Measurements from ENCODE around the gene CYP2B6. TPM values are rescaled to one million over a fixed set of nuclear protein-coding genes. Genes with fewer than 3 reads are reported as not detected.

The CYP2B6 gene
- total and polyA plus RNA-seq, 2 experiments from 2014 or later = 3.9 to 8.4 TPM

- Mint-ChIP-seq H3K4me3 (no peak overlapping the region), H3K27me3 (ENCODE audit: insufficient read depth, low read depth, poor library complexity) (peaks cover 8% of the 10 kb centered on the region)
These were observed 18.7 kb downstream of the CYP2B6 start for GRCh38 chr19:41009700-41010235.

More at GRCh38 chr19:41009700-41010235, 18.7 kb downstream of the CYP2B6 start:
- Histone ChIP-seq H3K79me2 (replicated peaks; ENCODE audit: insufficient read depth) (no peaks in the 10 kb centered on the region), H3K4me2 (no peak overlapping the region), H2AFZ (no peak overlapping the region; the same call in 1 of the 2 replicates), H3K36me3 (ENCODE audit: insufficient read depth) (no peaks in the 10 kb centered on the region), H3F3A (replicated peaks; ENCODE audit: low read depth) (no peaks in the 10 kb centered on the region), H3K4me1 (ENCODE audit: insufficient read depth) (no peaks in the 10 kb centered on the region), H3K4me3 (no peak overlapping the region), H3K9me2 (ENCODE audit: insufficient read depth) (no peaks in the 10 kb centered on the region; the same call in 1 of the 2 replicates), H4K20me1 (replicated peaks; ENCODE audit: insufficient read depth) (no peaks in the 10 kb centered on the region), H3K27me3 (ENCODE audit: insufficient read depth) (no peaks in the 10 kb centered on the region), H3K27ac (ENCODE audit: low read depth) (no peak overlapping the region)
- Mint-ChIP-seq H3K9me3 (no peaks in the 10 kb centered on the region), H3K36me3 (ENCODE audit: low read depth) (no peaks in the 10 kb centered on the region; the same call in 1 of the 3 replicates), H3K27ac (no peak overlapping the region), H3K4me1 (peaks cover 3% of the 10 kb centered on the region; the same call in 1 of the 3 replicates)
- no peak for DNase-seq (ENCODE audit: low spot score)
- ATAC-seq = no peak
- TF ChIP-seq POLR2AphosphoS5 (IDR thresholded peaks at IDR 0.05; ENCODE audit: low read depth) (no peak), CREB1 (CRISPR knock-in tag; IDR thresholded peaks at IDR 0.05; ENCODE audit: low read depth) (no peak), NANOG (IDR thresholded peaks at IDR 0.05; ENCODE audit: borderline replicate concordance) (no peak), STAT1 (IDR thresholded peaks at IDR 0.05; ENCODE audit: unreplicated experiment) (no peak), CTCF (conservative IDR thresholded peaks at IDR 0.05; ENCODE audit: low read depth in 2 of 2) (no peak), EZH2 (IDR thresholded peaks at IDR 0.05; ENCODE audit: low read depth, unreplicated experiment) (no peak), JUNB (IDR thresholded peaks at IDR 0.05; ENCODE audit: unreplicated experiment) (no peak), ZNF331 (CRISPR knock-in tag; IDR thresholded peaks at IDR 0.05; ENCODE audit: low read depth) (no peak), EZH2phosphoT487 (IDR thresholded peaks at IDR 0.05; ENCODE audit: unreplicated experiment) (no peak), ZNF114 (CRISPR knock-in tag; IDR thresholded peaks at IDR 0.05) (no peak)
- TF ChIP-seq, protein P1, sequence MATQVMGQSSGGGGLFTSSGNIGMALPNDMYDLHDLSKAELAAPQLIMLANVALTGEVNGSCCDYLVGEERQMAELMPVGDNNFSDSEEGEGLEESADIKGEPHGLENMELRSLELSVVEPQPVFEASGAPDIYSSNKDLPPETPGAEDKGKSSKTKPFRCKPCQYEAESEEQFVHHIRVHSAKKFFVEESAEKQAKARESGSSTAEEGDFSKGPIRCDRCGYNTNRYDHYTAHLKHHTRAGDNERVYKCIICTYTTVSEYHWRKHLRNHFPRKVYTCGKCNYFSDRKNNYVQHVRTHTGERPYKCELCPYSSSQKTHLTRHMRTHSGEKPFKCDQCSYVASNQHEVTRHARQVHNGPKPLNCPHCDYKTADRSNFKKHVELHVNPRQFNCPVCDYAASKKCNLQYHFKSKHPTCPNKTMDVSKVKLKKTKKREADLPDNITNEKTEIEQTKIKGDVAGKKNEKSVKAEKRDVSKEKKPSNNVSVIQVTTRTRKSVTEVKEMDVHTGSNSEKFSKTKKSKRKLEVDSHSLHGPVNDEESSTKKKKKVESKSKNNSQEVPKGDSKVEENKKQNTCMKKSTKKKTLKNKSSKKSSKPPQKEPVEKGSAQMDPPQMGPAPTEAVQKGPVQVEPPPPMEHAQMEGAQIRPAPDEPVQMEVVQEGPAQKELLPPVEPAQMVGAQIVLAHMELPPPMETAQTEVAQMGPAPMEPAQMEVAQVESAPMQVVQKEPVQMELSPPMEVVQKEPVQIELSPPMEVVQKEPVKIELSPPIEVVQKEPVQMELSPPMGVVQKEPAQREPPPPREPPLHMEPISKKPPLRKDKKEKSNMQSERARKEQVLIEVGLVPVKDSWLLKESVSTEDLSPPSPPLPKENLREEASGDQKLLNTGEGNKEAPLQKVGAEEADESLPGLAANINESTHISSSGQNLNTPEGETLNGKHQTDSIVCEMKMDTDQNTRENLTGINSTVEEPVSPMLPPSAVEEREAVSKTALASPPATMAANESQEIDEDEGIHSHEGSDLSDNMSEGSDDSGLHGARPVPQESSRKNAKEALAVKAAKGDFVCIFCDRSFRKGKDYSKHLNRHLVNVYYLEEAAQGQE (IDR thresholded peaks at IDR 0.05; ENCODE audit: unreplicated experiment) = no peak
- TF ChIP-seq, protein P2, sequence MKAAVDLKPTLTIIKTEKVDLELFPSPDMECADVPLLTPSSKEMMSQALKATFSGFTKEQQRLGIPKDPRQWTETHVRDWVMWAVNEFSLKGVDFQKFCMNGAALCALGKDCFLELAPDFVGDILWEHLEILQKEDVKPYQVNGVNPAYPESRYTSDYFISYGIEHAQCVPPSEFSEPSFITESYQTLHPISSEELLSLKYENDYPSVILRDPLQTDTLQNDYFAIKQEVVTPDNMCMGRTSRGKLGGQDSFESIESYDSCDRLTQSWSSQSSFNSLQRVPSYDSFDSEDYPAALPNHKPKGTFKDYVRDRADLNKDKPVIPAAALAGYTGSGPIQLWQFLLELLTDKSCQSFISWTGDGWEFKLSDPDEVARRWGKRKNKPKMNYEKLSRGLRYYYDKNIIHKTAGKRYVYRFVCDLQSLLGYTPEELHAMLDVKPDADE (IDR thresholded peaks at IDR 0.05) = no peak
- TF ChIP-seq, protein P3, sequence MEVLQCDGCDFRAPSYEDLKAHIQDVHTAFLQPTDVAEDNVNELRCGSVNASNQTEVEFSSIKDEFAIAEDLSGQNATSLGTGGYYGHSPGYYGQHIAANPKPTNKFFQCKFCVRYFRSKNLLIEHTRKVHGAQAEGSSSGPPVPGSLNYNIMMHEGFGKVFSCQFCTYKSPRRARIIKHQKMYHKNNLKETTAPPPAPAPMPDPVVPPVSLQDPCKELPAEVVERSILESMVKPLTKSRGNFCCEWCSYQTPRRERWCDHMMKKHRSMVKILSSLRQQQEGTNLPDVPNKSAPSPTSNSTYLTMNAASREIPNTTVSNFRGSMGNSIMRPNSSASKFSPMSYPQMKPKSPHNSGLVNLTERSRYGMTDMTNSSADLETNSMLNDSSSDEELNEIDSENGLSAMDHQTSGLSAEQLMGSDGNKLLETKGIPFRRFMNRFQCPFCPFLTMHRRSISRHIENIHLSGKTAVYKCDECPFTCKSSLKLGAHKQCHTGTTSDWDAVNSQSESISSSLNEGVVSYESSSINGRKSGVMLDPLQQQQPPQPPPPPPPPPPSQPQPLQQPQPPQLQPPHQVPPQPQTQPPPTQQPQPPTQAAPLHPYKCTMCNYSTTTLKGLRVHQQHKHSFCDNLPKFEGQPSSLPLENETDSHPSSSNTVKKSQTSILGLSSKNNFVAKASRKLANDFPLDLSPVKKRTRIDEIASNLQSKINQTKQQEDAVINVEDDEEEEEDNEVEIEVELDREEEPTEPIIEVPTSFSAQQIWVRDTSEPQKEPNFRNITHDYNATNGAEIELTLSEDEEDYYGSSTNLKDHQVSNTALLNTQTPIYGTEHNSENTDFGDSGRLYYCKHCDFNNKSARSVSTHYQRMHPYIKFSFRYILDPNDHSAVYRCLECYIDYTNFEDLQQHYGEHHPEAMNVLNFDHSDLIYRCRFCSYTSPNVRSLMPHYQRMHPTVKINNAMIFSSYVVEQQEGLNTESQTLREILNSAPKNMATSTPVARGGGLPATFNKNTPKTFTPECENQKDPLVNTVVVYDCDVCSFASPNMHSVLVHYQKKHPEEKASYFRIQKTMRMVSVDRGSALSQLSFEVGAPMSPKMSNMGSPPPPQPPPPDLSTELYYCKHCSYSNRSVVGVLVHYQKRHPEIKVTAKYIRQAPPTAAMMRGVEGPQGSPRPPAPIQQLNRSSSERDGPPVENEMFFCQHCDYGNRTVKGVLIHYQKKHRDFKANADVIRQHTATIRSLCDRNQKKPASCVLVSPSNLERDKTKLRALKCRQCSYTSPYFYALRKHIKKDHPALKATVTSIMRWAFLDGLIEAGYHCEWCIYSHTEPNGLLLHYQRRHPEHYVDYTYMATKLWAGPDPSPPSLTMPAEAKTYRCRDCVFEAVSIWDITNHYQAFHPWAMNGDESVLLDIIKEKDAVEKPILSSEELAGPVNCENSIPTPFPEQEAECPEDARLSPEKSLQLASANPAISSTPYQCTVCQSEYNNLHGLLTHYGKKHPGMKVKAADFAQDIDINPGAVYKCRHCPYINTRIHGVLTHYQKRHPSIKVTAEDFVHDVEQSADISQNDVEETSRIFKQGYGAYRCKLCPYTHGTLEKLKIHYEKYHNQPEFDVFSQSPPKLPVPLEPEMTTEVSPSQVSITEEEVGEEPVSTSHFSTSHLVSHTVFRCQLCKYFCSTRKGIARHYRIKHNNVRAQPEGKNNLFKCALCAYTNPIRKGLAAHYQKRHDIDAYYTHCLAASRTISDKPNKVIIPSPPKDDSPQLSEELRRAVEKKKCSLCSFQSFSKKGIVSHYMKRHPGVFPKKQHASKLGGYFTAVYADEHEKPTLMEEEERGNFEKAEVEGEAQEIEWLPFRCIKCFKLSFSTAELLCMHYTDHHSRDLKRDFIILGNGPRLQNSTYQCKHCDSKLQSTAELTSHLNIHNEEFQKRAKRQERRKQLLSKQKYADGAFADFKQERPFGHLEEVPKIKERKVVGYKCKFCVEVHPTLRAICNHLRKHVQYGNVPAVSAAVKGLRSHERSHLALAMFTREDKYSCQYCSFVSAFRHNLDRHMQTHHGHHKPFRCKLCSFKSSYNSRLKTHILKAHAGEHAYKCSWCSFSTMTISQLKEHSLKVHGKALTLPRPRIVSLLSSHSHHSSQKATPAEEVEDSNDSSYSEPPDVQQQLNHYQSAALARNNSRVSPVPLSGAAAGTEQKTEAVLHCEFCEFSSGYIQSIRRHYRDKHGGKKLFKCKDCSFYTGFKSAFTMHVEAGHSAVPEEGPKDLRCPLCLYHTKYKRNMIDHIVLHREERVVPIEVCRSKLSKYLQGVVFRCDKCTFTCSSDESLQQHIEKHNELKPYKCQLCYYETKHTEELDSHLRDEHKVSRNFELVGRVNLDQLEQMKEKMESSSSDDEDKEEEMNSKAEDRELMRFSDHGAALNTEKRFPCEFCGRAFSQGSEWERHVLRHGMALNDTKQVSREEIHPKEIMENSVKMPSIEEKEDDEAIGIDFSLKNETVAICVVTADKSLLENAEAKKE (CRISPR knock-in tag; IDR thresholded peaks at IDR 0.05) = no peak
